ENCODE data around the gene RHD. TPM values are rescaled to one million over a fixed set of nuclear protein-coding genes. Genes with fewer than 3 reads are reported as not detected.
"Not testable (repeated sequence)": the region's sequence is repeated elsewhere in the genome, so short reads cannot be mapped to it uniquely, and the experiment has no call there.

Gene RHD
- total RNA-seq, 1 experiment from 2014 or later: not detected

DNA sequence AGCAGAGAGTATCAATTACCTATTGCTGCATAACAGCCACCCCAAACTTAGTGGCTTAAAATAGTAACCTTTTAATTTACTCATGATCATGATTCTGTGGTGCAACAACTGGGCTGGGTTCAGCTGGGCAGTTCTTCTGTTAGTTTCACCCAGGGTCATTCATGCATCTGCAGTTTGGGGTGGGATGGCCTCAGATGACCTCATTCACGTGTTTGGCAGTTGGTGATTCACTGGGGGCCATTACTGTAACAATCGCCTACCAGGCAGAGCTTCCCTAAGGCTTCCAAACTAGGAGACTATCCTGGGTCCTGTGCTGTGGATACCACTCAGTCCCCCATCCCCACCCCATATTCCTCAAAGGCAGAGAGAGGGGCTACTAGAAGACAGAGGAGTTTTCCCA, 6.0 kb downstream of the RHD start:
- H3K4me3 ChIP-seq; H3K27me3 ChIP-seq; H3K4me1 ChIP-seq; DNase-seq; H3K36me3 ChIP-seq; H3K27ac ChIP-seq; H3K9me3 ChIP-seq (replicated peaks): not testable (repeated sequence)

DNA sequence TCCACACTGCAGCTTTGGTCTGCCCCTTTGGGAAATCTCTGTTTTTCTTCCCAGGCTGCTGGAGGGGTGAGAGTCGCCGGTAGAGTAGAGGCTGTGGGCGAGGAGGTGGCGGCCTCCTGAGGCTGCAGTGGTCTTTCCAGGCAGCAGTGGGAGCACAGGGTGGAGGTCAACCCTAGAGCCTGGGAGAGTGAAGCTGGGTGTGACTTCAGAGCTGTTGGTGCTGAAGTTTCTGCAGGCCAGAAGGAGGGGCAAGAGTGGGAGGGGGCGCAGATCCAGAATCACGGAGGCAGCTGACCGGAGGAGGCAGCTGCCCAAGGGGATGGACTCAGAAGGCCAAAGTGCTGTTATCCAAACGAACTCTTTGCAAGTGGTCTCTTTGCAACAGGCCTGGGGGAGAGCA, 6.5 kb downstream of the RHD start:
- not testable (repeated sequence) for H3K27me3 ChIP-seq; DNase-seq; H3K4me1 ChIP-seq; H3K4me3 ChIP-seq; H3K27ac ChIP-seq; H3K9me3 ChIP-seq (replicated peaks); H3K36me3 ChIP-seq

DNA sequence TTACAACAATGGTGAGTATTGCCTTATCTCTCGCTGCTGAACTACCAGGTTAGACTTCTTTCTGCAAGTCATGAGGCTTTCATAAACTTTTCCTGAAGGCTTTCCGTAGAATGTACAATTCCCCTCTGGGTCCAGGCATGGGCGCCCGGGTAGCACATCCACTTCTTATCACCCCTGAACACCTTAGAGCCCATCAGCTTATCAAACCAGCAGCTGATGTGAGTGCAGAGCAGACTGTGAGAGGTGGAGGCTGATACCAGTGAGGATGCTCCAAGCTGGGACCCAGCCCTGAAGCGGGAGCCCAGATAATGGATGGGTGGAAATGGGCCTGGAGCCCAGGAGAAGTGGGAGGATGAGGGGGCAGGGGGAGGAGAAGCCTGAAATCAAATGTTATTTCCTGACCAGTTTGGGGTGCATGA, 7.4 kb downstream of the RHD start:
- not testable (repeated sequence) for H3K4me1 ChIP-seq; DNase-seq; H3K9me3 ChIP-seq (replicated peaks); H3K27ac ChIP-seq; H3K36me3 ChIP-seq; H3K4me3 ChIP-seq; H3K27me3 ChIP-seq

DNA sequence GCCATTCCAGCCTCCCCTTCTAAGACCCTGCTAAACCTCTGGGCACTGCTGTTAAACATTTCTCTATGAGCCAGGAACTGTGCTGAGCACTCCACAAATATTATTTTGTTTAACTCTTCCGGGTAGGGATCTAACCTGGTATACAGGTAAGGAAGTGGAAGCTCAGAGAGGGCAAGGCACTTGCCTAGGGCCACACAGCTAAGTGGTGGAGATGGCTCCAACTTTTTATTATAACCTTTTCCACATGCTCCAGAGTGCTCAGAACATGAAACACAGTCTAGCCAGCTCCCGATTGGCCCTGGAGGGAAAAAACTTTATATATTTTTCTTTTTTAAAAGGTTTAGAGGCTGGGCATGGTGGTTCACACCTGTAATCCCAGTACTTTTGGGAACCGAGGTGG, 13.6 kb downstream of the RHD start:
- not testable (repeated sequence) for H3K4me3 ChIP-seq; H3K9me3 ChIP-seq (replicated peaks); H3K27ac ChIP-seq; DNase-seq; H3K4me1 ChIP-seq; H3K27me3 ChIP-seq; H3K36me3 ChIP-seq

DNA sequence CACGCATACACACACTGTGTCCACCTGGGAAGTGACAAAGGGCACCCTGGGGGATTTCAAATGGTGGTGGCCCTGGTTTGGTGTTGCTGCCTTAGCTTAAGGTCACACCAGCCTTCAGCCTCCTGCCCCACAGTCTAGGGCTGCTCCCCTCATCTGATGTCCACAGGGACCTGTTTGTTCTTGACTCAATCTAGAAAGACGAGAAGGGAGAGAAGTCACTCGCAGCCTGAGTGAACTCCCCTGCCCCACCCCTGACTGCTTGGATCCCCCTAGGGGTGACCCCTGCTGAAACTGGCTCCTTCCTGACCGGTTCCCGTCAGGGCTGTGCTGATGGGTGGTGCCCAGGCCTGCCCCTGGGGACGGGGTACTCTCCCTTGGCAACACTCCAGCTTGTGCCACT, 14.9 kb downstream of the RHD start:
- not testable (repeated sequence) for H3K27ac ChIP-seq; H3K9me3 ChIP-seq (replicated peaks); H3K36me3 ChIP-seq; H3K27me3 ChIP-seq; DNase-seq; H3K4me1 ChIP-seq; H3K4me3 ChIP-seq

DNA sequence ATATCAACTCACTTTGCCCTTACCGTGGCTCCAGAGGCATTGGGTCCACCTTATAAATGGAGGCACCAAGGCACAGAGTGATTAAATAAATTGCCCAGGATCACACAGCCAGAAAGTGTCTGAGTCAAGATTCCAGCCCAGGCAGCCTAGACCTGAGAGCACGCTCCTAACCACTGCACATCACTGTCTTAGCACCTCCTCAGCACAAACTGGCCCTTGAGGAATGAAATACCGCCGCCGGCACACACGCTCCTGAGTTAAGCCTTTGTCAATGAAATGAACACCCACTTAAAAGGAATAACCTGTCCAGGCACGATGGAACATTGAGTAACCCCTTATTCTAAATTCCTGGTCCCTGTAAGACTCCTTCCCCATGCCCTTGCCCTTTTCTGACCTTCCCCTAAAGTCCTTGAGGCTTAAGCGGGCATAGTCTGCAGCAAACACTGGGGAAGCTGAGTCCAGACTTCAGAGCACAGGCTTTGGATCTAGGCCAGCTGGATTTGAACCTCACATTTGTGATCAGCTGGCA, 16.3 kb downstream of the RHD start:
- not testable (repeated sequence) for H3K27me3 ChIP-seq; H3K4me3 ChIP-seq; DNase-seq; H3K27ac ChIP-seq; H3K4me1 ChIP-seq; H3K36me3 ChIP-seq; H3K9me3 ChIP-seq (replicated peaks)

DNA sequence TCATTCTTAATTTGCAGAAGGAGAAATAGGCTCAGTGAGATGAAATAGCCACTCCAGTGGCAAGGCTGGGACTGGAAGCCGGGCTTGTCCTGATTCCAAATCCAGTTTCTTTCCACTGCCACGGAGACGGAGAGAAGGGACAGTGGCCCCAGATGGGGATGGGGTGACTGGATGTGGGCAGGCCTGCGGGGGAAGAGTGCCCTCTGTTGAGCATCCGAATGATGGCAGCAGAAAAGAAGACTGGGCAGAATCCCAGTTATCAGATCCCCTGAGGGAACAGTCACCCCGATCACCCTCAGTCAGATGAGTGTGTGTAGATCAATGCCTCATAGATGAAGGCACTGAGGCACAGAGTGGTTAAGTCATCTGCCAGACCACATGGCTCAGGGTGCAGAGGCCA, 17.7 kb downstream of the RHD start:
- DNase-seq; H3K9me3 ChIP-seq (replicated peaks); H3K27me3 ChIP-seq; H3K27ac ChIP-seq; H3K4me3 ChIP-seq; H3K4me1 ChIP-seq; H3K36me3 ChIP-seq: not testable (repeated sequence)

DNA sequence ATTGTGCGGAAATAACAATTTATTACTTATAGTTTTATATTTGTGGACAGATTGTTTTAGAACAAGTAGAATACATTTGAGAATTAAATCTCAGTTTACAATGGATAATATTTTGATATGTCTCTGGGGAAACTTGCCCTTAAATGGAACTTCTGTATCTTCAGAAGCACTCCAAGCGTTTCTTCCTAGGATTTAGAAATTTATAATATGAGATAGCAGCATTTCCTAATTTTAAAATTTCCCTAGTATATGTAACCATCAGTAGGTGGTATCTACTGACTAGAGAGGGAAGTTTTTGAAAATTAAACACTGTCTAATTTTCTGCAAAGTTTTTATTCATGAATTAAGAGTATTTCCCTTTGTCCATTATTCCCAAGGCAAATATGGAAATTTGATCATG, 21.1 kb downstream of the RHD start:
- not testable (repeated sequence) for H3K27ac ChIP-seq; H3K4me3 ChIP-seq; H3K9me3 ChIP-seq (replicated peaks); H3K36me3 ChIP-seq; H3K4me1 ChIP-seq; H3K27me3 ChIP-seq; DNase-seq

DNA sequence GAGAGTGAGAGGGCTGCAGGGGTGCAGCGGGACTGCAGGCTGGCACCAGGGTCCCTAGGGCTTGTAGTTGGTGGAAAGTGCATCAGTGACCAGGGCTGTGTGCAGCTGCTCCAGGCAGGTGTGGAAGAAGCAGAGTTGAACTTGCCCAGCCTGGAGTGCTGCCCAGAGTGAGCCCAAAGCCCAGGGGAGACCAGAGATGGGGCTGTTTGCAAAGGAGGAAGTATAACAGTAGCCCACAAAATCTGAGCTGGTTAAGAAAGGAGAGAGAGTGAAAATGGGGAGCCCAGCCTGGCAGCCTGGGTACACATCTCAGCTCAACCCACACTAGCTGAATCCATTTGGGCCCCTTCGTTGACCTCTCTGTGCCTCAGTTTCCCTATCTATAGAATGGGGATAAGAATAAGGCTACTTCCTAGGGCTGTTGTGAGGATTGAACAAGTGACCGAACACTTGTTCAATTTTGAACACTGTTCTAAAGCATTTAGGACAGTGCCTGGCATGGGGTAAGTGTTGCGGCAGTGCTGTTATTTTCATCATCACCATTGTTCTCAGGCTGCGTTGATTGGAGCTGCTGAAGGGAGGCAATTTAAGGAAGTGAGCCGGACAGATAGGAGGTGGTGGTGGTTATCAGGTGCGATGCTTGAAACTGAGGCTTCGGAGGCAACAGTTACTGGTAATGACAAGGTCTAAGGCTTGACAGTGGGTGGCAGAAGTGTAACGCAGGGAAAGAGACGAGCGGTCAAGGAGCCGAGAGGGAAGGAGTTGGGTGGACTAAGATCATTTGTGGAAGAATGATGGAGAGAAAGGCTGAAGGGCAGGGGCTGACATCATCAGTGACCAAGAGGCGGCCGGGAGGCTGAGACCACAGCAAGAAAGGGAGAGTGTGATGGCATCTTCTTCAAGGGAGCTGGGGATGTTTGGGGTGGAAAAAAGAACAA, 22.8 kb downstream of the RHD start:
- DNase-seq; H3K4me1 ChIP-seq; H3K27me3 ChIP-seq; H3K9me3 ChIP-seq (replicated peaks); H3K27ac ChIP-seq; H3K36me3 ChIP-seq; H3K4me3 ChIP-seq: not testable (repeated sequence)

DNA sequence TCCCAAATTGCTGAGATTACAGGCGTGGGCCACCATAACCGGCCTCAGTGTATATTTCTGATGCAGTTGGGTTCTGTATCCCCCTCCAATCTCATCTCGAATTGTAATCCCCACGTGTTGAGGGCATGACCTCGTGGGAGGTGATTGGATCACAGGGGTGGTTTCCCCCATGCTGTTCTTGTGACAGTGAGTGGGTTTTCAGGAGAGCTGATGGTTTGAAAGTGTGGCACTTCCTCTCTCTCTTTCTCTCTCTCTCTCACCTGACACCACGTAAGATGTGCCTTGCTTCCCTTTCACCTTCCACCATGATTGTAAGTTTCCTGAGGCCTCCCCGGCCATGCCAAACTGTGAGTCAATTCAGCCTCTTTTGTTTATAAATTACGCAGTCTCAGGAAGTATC, 24.2 kb downstream of the RHD start:
- H3K4me3 ChIP-seq, H3K36me3 ChIP-seq: not testable (repeated sequence)

DNA sequence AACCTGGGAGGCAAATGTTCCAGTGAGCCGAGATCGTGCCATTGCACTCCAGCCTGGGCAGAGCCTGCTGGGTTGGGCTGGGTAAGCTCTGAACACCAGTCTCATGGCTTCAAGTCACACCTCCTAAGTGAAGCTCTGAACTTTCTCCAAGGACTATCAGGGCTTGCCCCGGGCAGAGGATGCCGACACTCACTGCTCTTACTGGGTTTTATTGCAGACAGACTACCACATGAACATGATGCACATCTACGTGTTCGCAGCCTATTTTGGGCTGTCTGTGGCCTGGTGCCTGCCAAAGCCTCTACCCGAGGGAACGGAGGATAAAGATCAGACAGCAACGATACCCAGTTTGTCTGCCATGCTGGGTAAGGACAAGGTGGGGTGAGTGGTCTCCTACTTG, 28.4 kb downstream of the RHD start:
- H3K36me3 ChIP-seq; H3K9me3 ChIP-seq (replicated peaks); H3K4me1 ChIP-seq; H3K27me3 ChIP-seq; DNase-seq; H3K4me3 ChIP-seq; H3K27ac ChIP-seq: not testable (repeated sequence)

More for the DNA sequence above, 24.2 kb downstream of the RHD start:
- H3K27ac ChIP-seq; H3K9me3 ChIP-seq (replicated peaks); DNase-seq; H3K4me1 ChIP-seq; H3K27me3 ChIP-seq: not testable (repeated sequence)

DNA sequence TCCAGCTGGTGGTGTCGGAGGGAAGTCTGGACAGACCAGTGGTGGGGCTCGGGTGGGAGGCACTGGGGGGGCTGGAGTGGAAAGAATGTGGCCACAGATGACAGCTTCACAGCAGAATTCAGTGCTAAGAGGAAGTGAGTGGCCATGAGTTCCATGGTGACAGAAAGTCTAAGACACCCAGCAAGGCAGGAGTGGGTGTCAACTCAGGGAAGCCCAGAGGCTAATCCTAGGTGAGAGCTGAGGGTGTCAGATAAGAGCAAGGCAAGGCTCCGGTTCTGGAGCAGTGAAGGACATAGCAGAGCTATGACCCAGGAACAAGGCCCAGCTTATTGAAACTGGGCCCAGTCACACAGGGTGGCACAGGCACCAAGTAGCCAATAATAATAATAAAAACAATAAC, 30.0 kb downstream of the RHD start:
- not testable (repeated sequence) for H3K36me3 ChIP-seq; H3K4me1 ChIP-seq; H3K9me3 ChIP-seq (replicated peaks); H3K27ac ChIP-seq; DNase-seq; H3K4me3 ChIP-seq; H3K27me3 ChIP-seq

DNA sequence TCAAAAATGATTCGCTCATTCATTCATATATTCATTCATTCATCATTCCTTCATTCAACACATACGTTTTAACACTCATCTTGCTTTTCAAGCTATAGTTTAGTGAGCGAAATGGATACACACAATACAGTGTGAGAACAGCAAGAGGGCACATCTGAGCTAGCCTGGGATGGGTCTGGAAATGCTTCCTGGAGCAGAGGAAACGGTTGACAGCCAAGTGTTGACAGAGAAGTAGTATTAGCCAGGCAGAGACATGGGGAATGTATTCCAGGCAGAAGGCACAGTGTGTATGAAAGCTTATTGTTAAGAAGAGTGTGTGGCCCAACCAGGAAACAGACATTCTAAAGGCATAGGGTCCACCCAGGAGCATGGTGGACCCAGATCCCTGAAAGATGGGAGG, 32.6 kb downstream of the RHD start:
- not testable (repeated sequence) for H3K27ac ChIP-seq; DNase-seq; H3K4me1 ChIP-seq; H3K9me3 ChIP-seq (replicated peaks); H3K4me3 ChIP-seq; H3K27me3 ChIP-seq; H3K36me3 ChIP-seq

DNA sequence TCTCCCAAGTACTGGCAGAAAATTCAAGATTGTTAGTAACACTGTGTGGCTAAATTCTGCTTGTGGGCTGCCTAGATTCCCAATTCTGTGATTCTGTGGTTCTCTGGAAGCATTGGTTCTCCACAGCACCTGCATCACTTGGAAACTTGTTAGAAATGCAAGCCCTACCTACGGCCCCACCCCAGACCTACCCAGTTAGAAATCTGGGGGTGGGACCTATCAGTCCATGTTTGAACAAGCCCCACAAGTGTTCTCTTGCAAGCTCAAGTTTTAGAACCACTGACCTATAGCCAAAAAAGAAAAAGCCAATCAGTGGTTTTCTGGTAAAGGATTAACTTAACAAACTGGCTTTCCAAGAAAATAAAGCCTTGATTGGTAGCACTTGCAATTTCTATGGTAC, 35.9 kb downstream of the RHD start:
- H3K4me1 ChIP-seq; H3K27ac ChIP-seq; DNase-seq; H3K36me3 ChIP-seq; H3K4me3 ChIP-seq; H3K9me3 ChIP-seq (replicated peaks); H3K27me3 ChIP-seq: not testable (repeated sequence)

DNA sequence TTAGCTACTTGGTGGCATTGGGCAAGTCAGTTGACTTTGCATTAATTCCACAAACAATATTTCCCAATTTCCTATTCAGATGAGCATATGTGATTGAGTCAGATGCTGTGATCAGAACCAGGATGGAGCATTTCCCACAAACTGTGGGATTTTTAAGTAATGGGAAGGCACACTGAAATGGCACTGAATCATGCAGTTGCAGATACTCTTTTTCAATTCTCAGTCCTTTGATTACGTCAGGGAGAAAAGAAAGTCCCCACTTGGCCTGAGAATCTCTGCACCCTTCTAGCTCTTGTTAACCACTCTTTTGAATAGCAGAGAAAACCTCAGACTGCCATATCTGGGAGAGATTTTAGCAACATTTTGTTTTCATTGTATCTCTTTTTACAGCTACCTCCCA, 36.8 kb downstream of the RHD start:
- not testable (repeated sequence) for H3K4me1 ChIP-seq; DNase-seq; H3K27me3 ChIP-seq; H3K36me3 ChIP-seq; H3K4me3 ChIP-seq; H3K9me3 ChIP-seq (replicated peaks); H3K27ac ChIP-seq

DNA sequence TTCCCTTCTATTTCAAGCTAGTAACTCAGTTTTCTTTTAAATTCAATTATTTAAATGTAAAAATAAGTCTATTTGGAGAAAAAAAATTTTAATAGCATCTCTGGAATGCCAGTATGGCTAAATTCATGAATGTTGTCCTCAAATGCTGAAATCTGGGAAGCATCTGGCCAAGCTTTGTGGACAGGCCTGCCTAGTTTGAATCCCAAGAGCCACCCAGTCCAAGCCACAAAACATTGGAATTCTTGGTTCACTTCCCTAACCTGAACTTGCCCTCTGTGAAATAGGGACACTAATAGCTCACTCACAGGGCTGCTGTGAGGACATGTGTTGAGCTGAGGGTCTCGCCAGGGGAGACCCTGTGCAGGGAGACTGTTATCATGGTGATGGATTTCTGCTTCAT, 37.2 kb downstream of the RHD start:
- H3K4me1 ChIP-seq; H3K36me3 ChIP-seq; DNase-seq; H3K27me3 ChIP-seq; H3K27ac ChIP-seq; H3K4me3 ChIP-seq; H3K9me3 ChIP-seq (replicated peaks): not testable (repeated sequence)

Measured in SJCRH30 (cell line).